ENCODE data around the gene HDAC9.

The HDAC9 gene

GRCh38 chr7:18845700-18846099, 350.2 kb downstream of the HDAC9 start:
- DNase-seq (ENCODE audit: low read depth), result no peak

DNA sequence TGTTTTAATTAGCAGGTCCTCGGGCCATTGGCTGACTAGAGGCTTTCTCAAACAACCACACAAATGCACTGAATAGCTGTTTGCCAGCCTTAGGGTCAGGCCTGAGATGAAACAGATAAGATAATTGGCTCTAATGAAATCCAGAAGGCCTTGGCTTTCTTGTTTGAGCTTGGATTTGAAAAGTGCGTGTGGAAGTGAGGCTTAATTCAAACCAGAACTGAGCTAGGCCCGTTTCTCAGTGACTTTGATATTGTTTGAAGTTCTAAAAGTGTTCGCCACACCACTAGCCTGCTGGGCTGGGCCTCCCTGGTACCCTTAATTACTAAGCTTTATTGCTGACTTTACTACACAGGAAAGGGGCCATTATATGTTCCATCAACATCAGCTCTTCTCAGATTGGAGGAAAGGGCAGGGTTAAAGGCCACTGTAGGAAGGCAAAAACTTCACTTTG, 351.2 kb downstream of the HDAC9 start:
- no peak for DNase-seq (ENCODE audit: low read depth)

GRCh38 chr7:18849130-18849529, 353.6 kb downstream of the HDAC9 start:
- DNase-seq (ENCODE audit: low read depth), result peak; percentile 36

DNA sequence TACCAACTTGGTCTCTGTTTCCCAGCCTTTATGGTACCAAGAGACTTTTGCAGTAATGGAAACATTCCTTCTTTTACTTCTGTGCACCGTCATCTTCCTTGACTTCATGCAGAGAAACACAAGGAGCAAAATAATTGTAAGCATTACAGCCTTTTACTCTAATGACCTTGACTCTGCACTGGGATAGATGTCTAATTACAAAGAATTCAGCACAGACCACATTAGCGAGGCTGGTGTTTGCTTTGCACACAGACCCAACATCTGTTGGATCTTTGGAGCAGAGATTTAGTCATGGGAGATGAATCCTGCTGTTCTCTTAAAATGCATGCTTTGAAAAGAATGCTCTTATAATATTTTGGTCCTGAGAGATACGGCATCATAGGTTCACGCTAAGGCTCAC, 360.2 kb downstream of the HDAC9 start:
- DNase-seq (ENCODE audit: low read depth), result no peak

- no peak for DNase-seq (ENCODE audit: low read depth)
Observed at GRCh38 chr7:18858232-18858631, 362.7 kb downstream of the HDAC9 start.

DNA sequence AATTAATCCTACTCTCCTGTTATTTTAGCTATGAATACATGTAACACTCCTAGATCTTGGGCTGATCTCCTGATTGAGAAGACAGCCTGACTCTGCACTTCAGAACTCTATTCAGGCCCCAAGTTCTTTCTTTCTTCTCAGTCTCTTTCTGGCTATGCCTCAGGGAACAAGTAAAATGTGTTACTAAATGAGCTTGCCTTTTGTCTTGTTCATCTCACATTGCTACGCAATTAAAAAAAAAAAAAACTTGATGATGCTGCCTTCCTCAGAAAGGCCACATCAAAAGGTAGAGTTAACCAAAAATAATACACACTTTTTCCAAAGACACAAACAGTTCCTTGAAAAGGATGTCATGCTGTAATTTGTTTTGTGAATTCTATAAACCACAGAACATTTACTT, 363.8 kb downstream of the HDAC9 start:
- DNase-seq (ENCODE audit: low read depth), result peak; percentile 9

GRCh38 chr7:18860221-18860620, 364.7 kb downstream of the HDAC9 start:
- no peak for DNase-seq (ENCODE audit: low read depth)

DNA sequence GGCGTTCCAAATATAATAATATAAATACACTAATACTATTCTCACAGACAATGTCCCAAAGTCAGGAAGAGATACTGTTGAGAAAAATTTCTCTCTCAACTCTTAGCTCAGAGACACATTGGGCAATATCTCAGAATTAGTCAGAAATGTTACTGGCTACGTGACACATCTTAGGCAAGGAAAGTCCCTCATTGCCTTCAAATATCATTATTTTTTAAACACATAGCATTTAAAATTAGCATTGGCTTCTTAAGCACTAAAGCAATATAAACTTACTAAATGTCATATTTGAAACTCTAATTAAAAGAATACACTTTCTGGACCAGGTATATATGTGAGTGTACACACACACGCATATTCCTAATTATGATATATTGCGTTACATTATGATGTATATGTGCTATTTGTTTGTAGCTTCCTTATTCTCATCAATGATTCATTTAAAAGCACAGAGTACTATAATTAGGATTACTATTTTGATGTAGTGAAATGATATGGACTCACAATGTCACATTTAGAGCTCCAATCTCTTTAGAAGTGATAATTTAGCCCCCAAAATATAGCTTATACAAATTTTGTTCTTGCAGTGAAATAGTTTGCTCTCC, 366.1 kb downstream of the HDAC9 start:
- DNase-seq (ENCODE audit: low read depth), result peak; percentile 77

DNA sequence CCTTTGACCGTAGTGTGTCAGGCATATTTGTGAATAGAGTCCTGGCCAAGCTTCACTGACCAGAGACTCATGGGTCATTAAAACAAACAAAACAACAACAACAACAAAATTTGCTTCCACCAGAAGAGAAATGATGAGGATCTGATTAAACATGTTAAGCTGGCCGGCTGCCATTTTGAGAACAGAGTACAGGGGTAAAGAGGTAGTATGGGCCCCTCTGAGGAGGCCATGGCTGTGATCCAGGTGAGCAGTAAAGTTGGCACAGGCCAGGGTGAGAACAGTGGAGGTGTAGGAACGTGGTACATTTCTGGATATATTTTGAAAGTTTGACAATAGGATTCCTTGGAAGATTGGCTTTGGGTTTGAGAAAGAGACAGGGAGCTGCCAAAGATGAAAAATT, 369.4 kb downstream of the HDAC9 start:
- DNase-seq (ENCODE audit: low read depth), result no peak

DNA sequence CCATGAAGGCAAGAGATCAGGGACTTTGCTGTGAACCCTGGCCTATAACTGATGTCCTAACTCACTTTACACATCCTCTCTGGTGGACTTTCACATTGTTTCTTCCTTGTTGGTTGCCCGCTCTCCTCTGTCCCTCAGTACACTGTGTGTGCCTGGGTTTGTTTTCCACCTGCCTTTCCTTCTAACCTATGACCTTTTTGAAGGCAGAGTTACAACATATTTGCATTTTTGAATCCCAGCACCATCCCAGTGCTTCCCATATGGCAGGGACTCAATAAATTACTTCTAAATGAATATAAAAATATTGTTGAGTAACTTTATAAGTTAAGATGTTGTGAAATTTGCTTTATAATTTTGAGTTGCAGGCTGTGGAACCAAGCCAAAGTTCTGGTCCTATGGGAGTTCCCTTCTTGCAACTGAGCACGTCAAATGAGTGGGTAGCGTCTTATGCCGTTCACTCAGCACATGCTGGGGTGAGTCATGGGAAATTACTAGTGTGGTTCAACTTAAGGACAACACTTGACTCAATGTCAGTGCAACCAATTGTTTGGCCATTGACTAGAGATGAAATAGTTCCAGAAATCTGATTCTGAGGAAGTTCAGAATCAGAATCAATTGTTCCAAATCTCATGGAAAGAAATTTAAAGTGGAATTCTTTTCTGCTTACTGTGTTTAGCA, 370.9 kb downstream of the HDAC9 start:
- peak; percentile 99 for DNase-seq (ENCODE audit: low read depth)

DNA sequence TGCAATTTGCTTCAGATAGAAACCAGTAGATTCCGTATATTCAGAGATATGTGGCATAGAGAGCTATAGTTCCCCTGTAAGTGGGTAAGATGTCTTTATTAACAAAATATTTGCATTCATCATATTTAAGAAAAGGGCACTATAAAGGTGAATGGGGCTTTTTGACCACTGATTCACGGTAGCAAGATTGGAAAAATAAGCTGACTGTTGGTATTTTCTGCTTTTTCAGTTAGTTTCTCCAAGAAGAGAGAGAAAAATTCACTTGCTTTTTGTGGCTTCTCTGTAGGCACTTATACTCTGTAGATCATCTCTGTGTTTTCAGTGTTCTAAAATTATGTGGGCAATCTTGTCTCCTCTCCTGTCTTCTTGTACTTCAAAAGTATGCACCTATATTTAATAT, 376.8 kb downstream of the HDAC9 start:
- no peak for DNase-seq (ENCODE audit: low read depth)

GRCh38 chr7:18873734-18874336, 378.3 kb downstream of the HDAC9 start:
- peak; percentile 59 for DNase-seq (ENCODE audit: low read depth)

GRCh38 chr7:18874880-18875279, 379.3 kb downstream of the HDAC9 start:
- DNase-seq (ENCODE audit: low read depth), result no peak

DNA sequence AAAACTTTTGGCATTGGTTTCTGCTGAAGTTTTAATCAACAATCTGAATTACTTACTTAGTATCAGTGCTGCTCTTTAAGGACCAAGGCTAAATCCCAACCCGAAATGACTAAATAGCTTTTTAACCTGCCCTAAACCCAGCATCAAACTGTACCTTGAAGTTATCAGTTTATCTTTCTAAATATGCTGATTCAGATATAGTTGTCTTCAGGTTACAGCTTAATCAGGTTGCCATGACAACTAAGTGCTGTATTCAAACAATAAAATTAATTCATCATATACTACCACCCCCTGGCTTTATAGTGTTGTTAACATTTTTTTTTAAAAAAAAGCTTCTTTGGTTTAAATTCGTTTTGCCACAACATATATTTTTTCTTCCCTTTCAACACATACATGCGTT, 382.3 kb downstream of the HDAC9 start:
- no peak for DNase-seq (ENCODE audit: low read depth)

DNA sequence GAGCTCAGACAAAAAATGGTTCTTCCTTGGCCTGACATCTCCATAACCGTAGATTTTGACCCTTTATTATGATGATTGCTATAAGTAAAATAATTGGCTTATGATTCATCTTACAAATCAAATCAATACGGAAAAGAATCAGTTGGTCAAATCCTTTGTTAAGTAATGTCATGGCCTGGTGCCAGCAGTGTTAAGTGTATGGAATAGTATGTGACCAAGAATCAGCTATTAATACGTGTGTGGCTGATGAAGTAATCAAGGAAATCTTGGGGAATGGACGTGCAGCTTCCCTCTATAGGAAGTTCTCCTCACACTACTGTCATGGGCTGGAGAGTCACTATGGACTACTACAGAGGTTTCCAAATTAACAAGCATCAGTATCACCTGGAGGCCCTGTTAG, 391.3 kb downstream of the HDAC9 start:
- no peak for DNase-seq (ENCODE audit: low read depth)

- no peak for DNase-seq (ENCODE audit: low read depth)
Observed at GRCh38 chr7:18889436-18889835, 393.9 kb downstream of the HDAC9 start.

DNA sequence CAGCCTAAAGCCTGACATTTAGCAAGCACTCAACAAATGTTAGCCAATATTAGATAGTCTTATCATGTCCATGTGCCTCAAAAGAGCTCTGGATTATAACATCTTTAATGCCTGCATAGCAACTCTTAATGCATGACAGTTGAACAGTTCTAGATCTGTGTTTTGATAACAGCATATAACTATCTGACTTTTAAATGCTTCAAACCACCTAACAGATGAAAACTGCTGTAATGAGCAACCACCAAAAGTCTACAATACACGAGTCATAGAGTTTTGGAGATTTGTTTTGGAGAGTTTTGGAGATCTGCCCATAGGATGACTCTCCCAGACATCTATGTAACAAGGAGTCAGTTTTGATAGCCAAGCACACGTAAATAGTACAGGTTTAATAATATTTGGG, 394.6 kb downstream of the HDAC9 start:
- peak; percentile 90 for DNase-seq (ENCODE audit: low read depth)

DNA sequence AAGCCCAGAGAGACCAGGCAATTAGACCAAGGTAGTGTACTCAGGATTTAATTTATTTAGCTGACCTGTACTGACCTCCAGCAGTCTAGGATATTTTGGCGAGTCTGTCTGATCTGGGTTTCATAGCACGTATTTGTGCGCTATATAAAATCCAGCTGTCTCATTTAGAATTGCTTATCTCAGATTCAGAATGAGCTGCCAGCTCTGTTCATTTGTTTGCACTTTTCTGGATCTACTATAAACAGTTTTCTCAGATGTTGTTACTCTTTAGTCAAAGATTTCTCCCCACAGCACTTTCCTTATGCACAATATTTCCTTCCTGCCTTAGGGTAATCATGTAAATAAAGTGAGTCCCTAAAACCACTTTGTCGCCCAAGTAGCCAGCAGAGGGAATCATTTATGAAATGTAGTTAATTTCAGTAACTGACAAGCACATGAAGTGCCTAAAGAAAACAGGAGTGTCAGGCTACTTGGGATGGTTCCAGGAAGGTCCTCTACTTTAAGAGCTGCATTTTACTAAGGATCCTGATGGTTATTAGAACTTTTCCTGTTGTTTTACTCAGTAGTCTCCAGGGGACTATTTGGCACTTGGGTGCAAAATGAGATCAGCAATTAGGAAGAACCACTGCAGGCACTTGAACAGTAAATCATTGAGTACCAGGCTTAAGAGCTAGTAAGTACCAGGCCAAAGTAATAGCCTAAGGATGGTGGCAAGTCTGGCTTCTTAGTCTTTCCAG, 395.5 kb downstream of the HDAC9 start:
- no peak for DNase-seq (ENCODE audit: low read depth)

GRCh38 chr7:18893156-18893555, 397.6 kb downstream of the HDAC9 start:
- no peak for DNase-seq (ENCODE audit: low read depth)

GRCh38 chr7:18894155-18894554, 398.6 kb downstream of the HDAC9 start:
- DNase-seq (ENCODE audit: low read depth), result peak; percentile 18

DNA sequence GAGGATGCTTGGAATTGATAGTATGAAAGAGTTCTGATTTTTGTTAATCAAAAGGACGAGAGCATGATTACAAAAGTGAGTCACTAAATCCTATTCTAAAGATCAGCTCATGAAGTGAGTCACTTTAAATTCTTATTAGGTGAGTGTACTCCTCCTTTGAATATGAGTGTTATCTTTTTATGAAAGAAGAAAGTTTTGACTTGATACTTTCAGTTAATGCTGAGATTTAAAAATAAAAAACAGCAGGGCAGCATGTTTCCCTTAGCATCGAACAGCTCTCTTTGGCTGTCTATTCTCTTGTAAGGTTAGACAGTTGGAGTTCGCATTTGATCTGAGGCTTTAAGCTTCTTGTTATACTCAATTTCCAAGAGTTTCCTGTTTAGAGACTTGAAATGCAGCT, 399.9 kb downstream of the HDAC9 start:
- DNase-seq (ENCODE audit: low read depth), result peak; percentile 97

DNA sequence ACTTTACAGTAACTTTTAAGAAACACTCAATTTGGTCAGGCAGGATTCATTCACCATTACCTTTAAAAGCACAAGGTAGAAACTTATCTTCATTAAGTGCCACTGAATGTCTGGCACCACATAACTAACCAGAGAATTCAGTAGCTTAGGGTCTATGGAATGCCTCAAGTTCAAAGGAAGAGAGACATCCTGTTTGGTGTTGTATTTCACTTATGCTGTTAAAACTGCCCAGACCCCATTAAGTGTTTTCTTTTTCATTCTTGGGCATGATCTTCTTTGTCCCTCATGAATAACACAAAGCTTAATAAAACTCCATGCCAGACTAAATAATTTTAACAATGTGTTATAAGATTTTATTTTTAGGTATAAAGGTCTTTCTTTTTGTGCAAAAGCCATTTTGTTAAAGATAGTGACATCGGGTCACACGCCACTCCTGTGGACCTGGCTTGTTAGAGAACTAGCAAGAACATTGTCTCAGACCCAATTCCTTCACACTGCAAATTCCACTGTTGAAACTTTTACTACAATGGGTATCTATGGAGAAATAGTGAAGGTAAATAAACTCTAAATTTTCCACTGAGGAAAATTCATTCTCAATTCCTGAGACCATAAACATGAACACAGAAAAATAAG, 400.9 kb downstream of the HDAC9 start:
- DNase-seq (ENCODE audit: low read depth), result peak; percentile 32
